ENCODE data around the gene ZNF248.

DNA sequence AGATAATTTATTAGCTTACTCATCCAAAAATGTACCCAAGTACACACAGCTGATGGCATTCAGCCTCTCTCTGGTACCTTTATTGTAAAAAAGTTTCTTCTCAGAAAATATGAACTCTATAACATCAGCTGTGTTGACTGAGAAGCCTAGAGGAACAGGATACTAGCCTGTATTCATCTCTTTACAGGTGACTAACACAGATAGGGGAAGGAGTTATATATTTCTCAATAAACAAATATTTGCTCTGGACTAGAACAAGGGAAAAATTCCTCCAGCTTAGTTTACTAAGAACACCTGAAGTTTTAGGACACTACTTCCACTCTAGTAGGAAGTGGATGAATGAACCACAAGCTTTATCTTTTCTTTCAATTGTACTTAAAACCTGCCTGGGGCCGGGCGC is 67.8 kb downstream of the ZNF248 start:
- TF ChIP-seq, protein P1, sequence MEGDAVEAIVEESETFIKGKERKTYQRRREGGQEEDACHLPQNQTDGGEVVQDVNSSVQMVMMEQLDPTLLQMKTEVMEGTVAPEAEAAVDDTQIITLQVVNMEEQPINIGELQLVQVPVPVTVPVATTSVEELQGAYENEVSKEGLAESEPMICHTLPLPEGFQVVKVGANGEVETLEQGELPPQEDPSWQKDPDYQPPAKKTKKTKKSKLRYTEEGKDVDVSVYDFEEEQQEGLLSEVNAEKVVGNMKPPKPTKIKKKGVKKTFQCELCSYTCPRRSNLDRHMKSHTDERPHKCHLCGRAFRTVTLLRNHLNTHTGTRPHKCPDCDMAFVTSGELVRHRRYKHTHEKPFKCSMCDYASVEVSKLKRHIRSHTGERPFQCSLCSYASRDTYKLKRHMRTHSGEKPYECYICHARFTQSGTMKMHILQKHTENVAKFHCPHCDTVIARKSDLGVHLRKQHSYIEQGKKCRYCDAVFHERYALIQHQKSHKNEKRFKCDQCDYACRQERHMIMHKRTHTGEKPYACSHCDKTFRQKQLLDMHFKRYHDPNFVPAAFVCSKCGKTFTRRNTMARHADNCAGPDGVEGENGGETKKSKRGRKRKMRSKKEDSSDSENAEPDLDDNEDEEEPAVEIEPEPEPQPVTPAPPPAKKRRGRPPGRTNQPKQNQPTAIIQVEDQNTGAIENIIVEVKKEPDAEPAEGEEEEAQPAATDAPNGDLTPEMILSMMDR (conservative IDR thresholded peaks at IDR 0.05 in 1 of 2, IDR thresholded peaks at IDR 0.05 in 1 of 2; ENCODE audit: low read depth in 1 of 2, low read length in 2 of 2): no peak
- TF ChIP-seq EZH2 (IDR thresholded peaks at IDR 0.05; ENCODE audit: low read length, missing control alignments): no peak
